Iris pigment epithelial cell (primary cell): Measurements from ENCODE around the gene RAPGEF5.
"Not testable (repeated sequence)": the region's sequence is repeated elsewhere in the genome, so short reads cannot be mapped to it uniquely, and the experiment has no call there.

Experiments used
- DNase-seq: peaks from one replicate; pipeline ENCODE4 v3.0.0-alpha.2; 2011; ENCODE audit warnings: low read depth

Gene RAPGEF5

DNA sequence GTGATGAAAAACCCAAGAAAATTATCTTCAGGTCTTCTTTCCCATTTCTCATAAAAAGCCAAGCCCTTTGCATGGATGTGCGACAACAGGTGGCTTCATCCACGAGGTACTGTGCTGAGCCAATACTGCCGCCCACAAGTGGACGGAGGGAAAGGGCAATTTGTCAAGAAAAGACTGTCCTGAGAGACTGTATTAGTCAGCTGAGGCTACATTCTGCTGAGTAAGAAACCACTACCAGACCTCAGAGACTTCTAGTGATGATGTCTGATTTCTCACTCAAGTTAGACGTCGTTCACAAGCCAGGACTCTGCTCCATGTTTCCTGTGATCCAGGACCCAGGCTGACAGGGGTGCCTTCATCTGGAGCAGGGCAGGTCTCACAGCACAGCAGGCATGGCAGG is 239.7 kb downstream of the RAPGEF5 start:
- DNase-seq, result no peak

DNA sequence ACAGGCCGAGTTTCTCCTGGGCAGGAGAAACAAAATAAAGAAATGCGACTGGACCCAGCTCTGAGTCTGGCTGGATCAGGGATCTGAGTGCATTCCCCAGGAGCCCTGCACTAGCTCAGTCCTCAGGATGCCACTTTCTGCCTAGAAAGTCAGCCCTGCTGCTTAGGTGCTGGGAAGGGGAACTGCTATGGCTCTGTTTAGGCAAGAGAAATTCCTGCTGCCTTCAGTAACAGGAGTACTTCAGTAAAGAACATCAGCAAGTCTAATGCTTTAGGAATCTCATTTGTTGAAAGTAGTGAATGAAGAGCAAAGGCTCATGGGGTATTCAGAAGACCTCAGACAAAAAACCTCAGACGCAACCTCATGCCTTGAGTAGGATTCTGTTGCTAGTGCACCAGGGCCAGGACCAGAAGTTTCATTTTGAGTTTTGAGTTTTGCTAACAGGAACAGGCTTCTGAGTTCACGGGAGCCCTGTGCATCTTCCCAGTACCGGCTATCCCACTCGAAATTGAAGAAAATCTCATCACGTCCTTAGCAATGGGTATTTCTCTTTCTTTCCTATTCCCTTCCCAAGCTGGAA is 240.4 kb downstream of the RAPGEF5 start:
- no peak for DNase-seq

DNA sequence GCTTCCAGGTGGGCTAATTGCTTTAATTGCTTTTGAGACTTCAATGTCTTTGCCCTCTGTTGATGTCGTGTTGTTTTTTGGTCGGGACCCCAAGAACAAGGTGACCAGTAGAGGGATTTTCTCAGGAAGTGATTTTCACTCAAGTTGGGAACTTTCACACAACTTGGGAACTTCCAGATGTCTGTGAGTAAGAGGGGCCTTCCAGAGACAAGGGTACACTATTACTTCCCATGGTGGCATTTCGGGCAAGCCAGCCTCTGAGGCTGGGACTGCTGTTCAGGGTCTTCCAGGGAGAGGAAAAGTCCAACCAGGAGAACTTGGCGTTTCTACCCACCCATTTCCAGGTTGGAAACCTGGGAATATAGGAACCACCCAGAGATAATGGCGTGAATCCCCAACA is 241.3 kb downstream of the RAPGEF5 start:
- DNase-seq, result no peak

DNA sequence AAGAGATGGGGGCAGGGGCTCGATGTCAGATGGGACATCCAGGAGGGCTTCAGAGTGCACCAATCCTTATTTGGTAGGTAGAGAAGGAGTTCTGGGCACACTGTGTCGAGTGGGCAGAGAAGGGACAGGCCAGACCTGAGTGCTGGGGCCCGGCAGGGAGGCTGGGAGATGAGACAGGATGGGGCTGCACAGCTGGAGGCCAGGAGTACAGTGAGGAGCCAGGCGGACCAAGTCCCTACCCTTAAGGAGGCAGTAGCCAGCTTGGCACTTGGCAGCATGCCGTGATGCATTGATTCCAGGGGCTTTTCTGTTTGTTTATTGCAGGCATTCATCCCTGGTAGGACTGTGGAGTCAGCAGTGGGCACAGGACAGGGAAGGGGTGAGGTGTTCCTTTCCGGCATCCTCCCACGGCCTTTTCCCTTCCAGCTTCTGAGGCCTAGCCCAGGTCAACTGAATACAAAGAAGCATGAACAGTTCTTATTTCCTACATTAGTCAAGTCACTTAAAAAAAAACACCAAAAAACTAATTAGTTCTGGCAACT is 242.4 kb downstream of the RAPGEF5 start:
- DNase-seq, result no peak

DNA sequence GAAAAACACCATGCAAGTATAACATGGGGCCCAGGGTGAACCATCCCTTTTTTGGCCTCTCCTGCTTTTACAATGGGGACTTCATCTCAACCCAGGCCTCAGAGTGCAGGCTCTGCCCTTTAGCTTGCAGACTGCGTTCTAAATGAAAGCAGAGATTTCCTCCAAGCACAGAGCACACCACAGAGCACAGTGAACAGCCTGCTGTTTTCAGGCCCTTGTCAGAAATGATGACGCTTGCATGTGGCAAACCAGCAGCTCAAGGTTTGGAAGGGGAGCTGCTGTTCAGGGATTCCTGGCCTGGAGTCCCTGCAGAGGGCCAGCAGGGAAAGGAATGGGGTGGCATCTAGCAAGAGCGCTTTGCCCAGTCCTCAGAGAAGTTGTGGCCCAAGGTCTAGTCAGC is 243.9 kb downstream of the RAPGEF5 start:
- no peak for DNase-seq

DNA sequence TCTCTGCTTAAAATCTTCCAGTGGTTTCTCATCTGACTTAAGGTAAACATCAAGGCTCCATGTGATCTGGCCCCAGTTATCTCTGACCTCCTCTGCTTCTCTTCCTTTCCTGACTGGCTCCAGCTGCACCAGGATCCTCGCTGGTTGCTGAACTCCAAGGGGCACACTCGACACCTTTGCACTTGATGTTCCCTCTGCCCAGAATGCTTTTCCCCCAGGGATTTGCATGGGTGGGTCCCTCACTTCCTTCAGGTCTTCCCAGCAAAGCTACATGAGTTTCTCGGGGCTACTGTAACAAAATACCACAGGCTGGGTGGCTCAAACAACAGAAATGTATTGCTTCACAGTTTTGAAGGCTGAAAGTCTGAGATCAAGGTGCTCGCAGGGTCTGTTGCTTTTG is 245.3 kb downstream of the RAPGEF5 start:
- DNase-seq, result no peak

DNA sequence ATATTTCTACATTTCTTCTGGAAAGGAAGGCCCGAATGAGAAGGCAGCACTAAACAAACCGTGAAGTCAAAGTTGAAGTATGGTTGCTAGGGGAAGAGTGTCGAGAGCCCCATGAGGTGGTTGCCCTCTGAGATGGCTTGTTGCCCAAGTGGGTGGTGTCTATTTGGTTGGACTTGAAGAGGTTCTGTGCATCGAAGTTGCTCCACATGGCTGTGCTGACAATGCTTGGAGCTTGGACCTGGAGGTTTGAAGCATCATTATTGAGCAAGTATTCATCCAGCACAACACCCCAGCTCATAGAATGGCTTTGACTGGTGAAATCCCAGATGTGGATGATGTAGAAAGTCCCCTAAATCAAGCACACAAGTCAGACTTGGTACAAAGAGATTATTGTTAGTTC is 246.1 kb downstream of the RAPGEF5 start:
- DNase-seq, result no peak

DNA sequence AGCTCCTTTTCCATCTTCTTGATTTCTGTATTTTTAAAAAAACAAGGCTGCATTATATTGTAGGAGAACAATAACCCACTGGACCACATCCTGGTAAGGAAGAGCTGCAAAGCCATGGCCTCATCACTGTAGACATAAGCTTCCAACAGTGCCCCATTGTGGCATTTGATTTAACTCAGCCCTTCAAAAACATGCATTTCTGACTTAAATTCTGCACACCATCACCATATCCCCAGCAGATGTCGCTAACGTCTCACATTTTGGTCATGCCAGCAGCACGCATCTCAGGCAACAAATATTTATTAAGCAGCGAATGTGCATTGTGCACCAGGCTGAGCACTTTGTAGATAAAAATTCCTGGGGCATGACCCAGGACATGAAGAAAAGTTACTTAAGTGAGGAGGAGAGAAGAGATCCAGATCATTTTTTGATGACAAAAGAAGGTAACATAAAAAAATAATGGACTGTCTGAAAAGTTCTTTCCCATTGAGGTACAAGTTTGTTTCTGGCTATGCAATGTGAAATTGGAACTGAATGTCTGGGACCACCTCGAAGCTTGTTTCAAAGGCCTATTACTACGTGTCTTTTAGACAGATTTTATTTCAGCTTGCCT is 246.6 kb downstream of the RAPGEF5 start:
- DNase-seq, result peak; percentile 80

DNA sequence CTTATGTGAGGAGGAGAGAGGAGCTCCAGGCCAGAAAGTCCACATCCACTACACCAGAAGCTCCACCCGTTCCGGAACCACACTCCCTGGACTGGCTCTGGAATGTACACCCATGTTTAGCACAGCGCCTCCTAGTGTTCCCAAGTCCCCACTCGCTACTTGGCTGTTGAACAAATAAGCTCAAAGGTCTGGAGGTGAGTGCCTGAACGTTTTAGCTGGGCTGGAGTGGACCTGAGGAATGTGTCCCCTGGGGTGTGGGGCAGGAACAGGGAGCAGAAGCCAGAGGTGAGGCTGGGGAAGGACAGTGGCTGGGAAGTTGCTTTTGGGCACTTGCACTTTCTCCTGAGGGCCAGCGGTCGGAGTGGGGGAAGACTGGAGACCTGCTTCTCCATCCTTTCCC is 247.2 kb downstream of the RAPGEF5 start:
- peak; percentile 60 for DNase-seq

DNA sequence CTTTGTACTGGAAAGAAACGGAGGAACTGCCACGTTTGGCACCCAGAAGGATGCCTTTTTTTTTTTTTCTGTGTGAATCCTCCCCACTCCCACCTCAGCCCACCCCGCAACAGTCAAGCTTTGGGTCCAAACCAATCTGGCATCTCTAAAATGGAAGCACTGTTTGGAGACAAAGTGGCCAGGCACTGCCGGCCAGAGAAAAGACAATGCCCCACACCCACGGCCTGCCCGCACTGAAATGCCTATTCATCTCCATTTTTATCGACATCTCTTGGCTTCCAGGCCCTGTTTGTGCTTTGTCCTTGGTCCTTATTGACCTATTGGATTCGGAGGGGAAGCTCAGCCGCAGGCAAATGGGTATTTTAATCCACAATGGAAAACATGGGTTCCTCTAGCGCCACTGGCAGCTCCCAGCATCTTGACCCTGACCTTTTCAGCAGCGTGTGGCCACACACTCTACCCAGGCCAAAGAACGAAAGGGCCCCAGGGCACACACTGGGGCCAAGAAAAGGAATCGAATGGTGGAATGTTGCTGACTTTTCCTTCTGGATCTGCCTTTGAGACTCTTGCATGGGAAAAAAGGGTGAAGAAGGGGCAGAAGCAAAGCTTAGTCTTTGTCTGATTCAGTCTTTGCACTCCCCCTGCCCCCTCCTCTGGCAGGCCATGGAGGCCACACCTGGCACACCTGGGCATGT is 248.7 kb downstream of the RAPGEF5 start:
- no peak for DNase-seq

DNA sequence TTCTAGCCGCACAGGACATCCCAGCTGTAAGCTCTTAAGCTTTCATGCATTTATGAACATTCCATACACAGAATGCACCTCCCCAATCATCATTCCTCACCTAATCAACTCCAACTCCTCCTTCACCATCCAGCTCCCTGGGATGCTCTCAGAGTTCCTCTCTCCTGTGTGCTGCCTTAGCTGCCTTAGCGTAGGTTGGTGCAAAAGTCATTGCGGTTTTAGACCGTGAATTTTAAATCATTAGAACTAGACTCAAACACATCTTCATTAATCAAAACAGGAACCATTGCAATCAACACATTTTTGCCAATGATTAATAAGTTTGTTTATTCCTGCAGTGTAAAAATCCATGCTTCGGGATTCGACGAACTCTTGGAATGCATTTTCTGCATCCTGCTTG is 251.4 kb downstream of the RAPGEF5 start:
- DNase-seq, result no peak

DNA sequence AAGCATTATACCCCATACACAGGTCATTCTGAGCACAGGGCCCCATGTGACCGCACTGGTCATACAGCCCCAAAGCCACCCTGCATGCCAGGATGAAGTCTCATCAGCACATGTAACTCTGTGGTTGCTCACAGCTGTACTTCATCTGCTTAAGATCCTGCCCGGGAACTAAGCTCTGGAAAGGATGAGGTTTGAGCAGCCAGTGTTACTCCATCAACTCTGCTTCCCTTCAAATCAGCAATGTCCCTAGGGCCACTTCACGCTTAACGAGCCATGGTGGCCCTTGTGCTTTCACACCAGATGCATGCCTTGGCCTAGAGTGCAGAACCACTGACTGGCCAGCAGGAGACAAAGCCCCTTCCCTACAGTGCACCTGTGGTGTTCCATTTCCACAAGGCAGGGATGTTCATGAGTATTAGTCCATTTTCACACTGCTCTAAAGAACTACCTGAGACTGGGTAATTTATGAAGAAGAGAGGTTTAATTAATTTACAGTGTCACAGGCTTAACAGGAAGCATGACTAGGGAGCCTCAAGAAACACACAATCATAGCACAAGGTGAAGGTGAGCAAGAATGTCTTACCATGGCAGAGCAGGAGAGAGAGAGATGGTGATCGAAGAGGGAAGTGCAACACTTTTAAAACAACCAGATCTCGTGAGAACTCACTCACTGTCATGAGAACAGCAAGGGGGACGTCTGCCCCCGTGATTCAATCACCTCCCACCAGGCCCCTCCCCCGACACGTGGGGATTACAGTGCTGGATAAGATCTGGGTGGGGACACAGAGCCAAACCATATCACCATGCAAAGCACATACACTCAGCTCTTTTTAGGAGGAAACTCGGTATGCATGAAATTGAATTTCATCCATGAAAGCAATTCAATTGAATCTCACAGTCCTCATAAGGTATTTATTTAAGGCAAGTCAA is 262.3 kb downstream of the RAPGEF5 start:
- DNase-seq, result no peak

DNA sequence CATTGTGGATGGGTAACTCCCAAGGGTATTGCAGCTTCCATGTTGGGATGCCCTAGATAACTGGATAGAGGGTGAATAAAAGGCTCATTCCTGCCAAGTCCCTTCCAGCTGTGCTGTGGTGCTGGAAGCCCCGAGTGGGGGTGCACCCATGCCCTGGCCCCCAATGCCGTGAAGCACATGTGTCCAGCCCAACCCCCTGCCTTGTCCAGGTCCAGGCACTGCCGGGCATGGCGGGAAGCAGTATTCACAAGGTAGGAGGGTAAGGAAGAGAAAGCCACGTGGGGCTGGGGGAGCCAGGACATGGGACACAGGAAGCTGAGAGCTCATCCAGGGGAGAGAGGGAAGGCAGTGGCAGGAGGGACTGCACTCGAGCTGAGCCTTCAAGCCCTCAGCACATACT is 263.0 kb downstream of the RAPGEF5 start:
- no peak for DNase-seq

DNA sequence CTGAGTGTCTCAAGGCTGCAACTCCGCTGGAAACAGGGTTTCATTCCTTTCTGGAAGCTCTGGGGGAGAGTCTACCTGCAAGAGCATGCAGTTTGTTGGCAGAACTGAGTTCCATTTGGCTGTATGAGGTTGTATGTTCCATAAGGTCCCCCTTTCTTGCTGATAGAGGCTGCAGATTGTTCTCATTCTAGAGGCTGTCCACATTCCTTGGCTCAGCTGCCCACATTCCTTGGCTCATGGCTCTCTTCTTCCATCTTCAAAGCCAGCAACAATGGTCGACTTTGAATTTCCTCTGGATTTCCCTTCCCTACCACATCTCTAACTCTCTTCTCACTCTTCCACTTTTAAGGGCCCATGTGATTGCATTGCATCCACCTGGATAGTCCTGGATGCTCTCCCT is 264.0 kb downstream of the RAPGEF5 start:
- no peak for DNase-seq

DNA sequence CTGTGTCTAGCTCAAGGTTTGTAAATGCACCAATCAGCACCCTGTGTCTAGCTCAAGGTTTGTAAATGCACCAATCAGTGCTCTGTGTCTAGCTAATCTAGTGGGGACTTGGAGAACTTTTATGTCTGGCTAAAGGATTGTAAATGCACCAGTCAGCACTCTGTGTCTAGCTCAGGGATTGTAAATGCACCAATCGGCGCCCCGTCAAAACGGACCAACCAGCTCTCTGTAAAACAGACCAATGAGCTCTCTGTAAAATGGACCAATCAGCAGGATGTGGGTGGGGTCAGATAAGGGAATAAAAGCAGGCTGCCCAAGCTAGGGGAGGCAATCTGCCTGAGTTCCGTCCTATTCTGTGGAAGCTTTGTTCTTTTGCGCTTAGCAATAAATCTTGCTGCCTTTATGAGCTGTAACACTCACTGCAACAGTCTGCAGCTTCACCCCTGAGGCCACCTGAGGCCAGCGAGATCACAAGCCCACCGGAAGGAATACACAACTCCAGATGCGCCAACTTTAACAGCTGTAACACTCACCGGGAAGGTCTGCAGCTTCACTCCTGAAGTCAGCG is 265.9 kb downstream of the RAPGEF5 start:
- not testable (repeated sequence) for DNase-seq

DNA sequence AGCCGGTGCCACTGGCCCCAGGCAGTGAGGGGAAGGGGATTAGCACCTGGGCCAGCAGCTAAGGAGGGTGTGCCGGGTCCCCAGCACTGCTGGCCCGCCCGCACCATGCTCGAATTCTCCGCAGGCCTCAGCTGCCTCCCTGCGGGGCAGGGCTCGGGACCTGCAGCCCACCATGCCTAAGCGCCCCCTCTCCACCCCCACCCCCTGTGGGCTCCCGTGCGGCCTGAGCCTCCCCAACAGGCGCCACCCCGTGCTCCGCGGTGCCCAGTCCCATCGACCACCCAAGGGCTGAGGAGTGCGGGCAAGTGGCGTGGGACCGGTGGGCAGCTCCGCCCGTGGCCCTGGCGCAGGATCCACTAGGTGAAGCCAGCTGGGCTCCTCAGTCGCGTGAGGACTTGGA is 266.4 kb downstream of the RAPGEF5 start:
- no peak for DNase-seq

DNA sequence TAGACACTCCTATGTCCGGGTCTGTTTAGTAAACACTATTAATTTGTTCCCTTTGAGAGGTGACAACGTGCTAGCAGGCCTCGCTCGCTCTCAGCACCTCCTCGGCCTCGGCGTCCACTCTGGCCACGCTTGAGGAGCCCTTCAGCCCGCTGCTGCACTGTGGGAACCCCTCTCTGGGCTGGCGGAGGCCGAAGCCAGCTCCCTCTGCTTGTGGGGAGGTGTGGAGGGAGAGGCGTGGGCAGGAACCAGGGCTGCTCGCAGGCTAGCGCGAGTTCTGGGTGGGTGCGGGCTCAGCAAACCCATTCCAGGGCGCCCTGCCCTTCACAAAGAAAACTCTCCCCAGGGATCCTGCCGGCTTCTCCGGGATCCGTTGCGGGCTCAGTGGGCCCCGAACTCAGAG is 266.8 kb downstream of the RAPGEF5 start:
- DNase-seq, result no peak

DNA sequence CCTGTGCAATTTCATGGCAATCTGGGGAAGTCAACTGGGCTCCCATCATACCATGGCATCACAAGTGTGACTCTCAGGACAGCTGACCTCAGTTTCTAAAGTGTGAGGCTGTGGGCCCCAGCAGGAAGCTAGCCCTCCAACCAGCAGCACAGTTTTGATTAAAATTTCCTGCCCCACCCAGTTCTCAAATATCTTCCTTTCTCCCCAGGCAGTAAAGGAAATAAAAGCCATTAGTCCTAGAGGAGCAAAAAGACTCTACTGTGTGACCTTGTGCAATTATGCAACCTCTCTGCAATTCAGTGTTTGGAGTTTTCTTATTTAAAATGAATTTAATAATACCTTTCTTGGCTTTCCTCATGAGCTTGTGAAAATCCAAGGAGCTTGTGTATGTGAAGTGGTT is 268.1 kb downstream of the RAPGEF5 start:
- no peak for DNase-seq

DNA sequence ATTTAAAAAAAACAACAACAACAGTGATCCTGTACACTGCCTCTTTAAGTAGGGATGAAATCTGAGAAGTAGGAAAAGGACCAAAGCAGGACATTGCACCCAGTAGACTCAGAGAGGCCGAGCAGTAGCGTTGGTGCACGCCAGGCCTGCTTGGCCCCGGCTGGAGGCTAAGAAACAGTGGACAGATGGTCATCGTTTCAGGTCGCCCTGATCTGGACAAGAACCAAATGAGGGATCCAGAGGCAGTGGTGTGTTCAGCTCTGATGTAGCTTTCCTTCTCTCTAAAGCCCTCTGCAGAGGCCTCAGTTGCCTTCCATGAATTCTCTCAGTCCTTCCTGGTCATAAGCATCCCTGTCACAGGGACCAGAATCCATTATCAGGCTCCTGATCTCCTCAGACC is 269.1 kb downstream of the RAPGEF5 start:
- DNase-seq, result no peak

DNA sequence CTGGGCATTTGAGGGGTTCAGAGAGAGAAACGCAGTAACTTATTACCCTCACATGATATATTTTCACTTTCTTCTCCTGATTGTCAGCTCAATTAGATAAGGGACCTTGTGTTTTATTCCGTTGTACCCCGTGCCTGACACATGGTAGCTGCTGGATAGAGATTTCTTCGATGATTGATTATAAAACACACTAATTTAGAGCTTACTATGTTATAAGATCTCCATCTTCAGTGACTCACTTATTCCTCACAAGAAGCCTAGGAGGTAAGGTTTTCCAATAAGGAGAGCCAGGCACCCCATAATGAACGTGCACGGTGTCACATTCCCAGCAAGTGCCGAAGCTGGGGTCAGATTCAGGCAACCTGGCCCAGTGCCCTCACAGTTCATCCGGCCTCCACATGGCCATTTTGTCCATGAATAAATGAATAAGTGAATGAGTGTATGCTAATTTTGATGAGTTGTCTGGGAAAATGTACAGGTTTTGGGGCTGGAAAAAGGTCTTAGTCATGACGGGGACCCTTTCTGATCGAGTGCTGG is 273.2 kb downstream of the RAPGEF5 start:
- DNase-seq, result peak; percentile 10

DNA sequence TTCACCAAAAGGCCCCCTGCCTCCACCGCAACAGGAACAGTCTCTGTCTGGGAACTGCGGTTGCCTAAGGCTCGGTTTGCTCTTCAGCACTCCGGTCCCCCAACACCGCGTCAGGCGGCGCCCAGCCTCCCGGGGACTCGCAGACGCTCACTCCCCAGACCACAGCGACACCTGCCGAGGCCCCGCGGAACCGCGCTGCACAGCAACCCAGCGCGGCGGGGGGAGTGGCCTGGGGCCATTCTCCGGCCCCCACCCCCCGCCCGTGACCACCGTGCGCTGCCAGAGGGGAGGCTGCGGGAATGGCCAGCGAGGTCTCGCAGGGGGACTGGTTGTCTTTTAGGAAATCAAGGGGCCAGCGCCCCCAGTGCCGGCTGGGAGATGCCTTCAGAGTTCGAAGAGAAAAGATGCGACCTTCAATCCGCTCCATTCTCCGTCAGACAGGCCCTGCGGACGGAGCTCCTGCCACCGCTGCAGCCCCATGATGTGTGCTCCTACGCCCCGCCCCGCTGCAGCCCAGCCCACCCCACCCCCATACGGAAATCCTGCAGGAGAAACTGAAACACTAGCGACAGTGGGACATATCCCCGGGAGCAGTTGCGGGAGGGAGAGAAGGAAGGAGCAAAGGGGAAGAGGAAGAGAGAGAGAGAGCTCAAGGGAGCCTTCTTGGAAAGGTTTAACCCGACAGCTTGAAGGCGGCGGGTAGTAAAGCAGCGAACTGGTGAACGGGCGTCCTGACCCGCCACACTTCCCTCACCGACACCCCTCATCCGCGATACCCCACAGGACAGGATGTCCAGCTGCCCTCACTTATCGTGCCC is 273.9 kb downstream of the RAPGEF5 start:
- DNase-seq, result peak; percentile 70
